Measurements from ENCODE around the gene TMOD3. TPM values are rescaled to one million over a fixed set of nuclear protein-coding genes. Genes with fewer than 3 reads are reported as not detected.

The TMOD3 gene
- polyA plus RNA-seq, 1 donor, result 15.6 TPM

DNA sequence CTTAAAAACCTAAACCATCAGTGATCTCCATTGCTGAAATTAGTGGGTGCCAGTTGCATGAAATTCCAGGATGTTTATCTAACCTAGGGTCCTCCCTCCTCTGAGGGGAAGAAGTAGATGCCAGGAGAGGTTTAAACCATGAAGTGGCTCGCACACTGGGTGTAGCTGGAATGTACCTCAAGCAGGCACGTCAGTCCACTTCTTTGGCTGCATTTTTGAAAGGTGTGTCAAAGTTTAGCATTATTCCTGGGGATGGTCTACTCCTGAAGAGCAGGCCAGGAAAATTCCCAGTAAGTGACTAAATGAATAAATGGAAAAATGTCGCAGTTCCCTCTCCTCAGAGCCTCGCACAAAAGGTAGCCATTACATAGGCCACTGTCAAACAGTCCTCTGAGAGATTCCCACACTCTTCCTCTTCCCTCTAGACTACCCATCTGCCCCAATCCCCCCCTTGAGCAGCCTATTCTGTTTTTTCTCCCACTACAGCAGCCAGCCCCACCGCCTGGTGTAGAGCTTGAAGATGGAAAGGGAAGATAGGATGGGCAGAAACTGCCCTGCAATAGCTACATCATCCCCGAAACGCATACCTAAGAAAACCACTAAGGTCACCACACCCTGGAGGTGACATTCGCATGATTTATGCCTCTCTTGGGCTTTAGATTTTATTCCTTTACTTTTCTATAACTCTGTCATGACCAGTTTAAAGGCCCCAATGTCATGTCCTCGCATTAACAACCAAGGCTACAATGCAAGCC, 655 bp upstream of the TMOD3 start:
- DNase-seq, result no peak

DNA sequence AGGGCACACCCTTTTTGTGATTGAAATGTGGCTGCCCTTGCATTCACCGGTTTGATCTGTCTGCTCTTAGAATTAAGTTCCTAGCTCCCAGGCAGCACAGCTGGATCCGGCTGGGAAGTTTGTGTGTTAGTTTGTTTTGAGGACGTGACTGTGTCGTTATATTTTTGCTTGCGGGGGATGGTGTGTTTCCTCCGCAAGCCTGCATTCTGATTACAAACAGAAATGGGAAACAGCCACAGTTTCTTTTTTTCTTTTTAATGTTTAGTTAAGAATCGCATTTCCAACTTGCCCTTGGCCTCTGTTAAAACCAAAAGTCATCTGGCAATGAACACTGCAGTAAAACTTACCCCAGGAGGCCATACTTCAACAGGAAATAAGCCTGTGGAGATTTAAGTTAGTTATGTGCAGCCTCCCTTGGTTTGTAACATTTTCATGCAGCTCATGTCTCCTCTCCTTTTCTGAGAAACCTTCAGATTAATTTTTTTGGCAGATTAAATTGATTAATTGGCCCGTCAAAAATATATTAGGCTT, 888 bp downstream of the TMOD3 start:
- DNase-seq, result peak; percentile 35

DNA sequence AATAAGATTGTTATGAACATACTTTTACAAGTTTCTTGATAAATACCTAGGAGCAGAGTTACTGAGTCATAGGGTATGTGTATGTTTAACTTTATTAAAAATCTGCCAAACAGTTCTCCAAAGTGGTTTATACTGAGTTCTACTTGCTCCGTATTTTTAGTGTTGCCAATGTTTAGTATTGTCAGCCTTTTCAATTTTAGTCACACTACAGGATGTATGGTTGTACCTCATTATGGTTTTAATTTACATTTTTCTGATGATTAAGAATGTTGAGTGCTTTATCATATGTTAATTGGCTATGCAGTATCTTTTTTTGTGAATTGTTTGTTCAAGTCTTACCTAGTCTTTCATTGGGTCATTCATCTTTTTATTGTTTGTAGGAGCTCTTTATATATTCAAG, 4.3 kb downstream of the TMOD3 start:
- no peak for DNase-seq

DNA sequence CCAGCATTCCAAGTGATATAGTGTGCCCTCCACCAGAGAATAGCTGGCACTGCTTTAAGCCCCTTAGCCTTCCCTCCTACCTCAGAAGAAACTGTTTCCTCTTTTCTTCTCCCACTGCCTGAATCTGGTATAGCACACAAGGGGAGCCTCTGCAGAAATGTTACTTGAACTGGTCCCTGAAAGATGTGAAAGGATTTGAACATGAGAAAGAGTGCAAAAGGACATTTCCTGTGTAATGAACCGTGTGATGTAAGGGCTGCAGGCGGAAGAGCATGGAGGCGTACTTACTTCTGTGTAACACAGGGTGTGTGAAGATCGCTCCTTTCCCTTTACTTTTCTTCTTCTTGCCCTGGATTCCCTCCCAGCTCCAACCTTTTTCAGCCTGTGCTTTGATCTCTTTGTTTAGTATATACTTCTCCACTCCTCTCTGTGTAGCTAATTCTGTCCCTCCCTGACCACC, 8.4 kb downstream of the TMOD3 start:
- no peak for DNase-seq

DNA sequence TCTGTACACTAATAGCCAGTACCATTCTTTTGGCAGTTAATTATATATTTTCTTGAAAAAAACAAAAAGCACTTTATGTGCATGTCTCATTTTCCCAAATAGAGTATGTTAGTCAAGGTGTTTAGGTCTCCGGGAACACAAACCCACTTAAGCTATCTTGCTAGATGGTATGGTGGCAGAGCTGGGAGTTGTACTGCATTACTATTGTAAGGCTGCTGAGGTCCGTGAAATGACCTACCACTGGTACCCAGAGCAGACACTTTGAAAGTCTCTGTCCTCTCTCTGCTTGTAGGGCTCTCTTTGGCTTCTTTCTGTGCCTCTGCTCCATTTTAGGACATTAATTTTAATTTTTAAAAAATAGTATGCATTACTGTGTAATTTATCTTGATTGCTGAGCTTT, 8.8 kb downstream of the TMOD3 start:
- no peak for DNase-seq

DNA sequence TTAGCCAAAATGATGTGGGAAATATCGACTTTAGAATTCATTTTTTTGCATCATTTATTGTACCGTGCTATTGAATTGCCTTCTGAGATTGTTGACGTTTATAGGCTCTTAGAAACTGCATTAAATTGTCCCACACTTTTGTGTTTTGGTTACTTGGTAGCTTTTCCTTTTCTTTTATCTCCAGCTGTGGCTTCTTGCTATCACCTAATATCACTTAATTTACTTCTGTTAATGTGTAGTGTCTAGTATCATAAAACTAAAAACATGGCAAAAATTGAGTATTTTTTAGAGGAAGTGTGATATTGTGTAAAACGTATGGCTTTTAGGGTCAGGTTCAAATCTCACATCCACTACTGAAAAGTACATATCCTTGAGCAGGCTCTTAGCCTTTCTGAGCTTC, 11.2 kb downstream of the TMOD3 start:
- no peak for DNase-seq

DNA sequence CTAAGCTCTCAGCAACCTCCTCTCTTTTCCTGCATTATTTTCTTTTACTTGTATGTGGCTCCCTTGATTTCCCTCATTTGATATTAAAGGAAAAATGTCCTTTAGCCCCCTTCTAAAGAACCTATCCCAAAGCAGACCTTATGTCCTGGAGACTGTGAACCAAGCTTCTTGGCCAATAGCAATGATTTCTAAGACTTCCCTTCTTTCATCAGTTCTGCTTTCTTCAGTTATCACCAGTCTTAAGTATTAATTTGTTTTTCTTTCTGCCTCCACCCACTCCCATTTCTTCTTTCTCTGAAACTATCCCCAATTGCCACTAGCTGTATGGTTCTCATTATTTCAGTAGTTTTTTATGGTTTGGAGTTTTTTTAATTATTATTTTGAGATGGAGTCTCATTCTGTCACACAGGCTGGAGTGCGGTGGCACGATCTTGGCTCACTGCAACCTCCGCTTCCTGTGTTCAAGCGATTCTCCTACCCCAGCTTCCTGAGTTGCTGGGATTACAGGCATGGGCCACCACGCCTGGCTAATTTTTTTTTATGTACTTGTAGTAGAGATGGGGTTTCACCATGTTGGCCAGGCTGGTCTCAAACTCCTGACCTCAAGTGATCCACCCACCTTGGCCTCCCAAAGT, 12.1 kb downstream of the TMOD3 start:
- DNase-seq, result no peak

DNA sequence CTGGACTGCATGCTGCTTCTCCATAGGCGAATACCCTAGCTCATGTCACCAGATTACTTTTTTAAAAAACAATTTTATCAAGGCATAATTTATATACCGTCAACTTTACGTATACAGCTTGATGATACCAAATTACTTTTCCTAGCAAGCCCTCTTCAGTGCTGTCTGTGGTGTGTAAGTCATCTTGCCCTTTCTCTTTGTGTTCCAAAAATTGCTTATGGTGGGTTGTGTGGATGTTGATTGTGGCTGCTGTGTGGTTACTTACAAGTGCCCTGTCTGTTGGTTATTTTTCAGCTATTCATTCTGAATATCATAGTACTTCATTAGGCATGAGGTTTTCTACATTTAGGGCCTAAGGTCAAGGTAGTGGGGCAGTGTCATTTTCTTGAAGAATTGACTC, 12.8 kb downstream of the TMOD3 start:
- no peak for DNase-seq

DNA sequence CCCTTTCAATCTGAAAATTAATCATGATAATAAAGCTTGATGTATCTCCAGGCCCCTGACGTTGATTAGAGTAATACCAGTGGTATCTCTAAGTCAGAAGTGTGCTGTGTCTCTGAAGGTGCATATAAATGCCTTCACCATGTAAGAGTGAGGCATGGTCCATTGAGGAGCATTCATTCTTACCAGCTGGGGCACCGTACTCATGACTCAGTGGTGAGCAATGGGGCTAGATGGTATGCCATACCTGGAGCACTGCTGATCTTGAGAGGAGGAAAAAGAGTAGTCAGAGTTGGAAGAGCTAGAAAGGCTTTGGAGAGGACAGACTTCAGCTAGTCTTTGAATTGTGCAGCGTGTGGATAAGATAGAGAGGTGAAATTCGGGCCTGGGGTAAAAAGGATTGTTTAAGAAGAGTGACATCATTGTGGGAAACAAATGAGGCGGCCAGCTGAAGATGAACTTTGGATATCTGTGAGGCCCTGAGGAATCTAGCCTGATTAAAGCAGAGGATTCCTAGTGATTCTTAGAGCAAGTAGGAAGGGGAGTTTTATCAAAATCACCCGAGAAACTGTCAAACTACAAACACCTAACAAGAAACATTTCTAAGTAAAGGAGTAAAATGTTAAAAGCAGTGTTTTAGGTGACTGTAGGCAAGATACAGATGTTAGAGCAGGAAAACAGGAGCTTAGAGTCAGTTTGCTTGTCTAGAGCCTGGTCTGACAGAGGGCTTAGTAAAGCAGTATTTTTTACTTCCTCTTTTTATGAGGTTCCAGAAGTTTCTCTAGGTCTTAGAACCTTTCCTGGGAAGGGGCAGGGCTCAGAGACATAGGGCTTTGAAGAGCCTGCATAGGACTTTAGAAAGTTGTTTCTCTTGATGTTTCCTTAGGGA, 13.6 kb downstream of the TMOD3 start:
- DNase-seq, result no peak

DNA sequence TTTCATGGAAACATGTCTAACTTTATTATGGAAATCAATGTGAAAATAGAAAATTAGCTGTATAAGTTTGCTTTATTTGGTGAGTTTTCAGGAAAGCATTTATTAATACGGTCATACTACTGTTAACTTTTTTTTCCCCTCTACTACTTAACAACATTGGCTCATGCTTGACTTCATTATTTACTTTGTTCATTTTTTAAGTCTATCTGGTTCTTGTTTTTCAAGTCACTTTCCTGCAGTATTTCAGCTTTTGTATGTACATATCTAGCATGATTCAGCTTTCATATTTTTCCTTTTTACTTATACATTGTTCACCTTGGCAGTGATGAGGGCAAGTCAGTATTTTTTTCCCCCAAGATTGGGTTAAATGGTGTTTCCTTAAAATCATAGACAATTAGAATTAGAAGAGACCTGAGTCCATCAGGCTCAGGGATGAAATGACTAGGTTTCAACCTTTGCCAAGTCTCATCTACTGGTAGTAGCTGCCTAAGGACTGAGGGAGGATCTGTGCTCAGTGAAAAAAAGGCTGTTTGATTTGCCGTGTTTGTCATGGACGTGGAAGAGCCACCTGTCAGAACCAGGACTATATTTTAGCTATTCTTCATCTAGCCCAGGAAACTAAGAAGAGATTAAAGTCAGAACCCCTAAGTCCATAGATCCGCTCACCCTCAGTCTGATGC, 15.4 kb downstream of the TMOD3 start:
- DNase-seq, result no peak

DNA sequence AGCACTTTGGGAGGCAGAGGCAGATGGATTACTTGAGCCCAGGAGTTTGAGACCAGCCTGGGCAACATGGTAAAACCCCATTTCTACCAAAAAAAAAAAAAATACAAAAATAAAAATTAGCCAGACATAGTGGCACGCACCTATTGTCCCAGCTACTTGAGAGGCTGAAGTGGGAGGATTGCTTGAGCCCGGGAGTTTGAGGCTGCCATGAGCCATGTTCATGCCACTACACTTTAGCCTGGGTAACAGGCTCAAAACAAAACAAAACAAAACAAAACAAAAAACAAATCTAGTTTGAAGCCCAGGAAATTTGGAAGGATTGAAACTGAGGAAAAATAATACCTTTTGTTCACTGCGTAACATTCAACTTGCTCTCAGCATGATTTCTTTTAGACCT, 16.6 kb downstream of the TMOD3 start:
- no peak for DNase-seq

DNA sequence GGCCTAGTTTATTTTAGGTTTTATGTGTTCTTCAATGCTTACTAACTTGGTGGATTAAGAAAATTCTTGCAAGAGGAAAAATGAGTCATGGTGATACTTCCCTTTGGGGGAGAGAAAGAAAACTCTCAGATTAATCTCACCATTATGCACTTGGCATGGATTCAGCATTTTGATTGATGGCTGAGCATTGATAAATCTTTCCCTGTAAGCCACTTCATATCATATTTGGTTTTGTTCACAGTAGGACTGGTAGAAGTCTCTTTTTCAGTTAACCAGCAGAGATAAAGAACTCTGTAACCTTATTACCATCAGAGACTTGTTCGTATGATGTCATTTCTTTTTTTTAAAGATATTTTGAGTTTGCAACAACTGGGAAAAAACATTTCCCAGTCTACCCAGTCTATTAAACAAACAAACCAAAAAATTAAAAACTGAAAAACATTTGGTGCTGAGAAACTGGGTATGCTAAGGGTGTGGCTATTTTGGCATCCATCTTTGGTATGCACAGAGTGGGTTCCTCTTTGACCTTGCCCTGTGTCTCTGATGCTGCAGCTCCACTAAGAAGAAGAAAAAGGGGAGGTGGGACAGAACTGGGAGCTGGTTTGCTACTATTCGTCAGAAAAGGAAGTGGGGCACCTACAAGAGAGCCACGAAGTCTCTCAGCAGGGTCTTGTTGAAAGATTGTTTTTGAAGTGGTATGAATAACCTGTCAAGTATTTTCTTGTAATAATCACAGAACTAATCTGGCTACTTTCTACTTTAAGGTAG, 17.2 kb downstream of the TMOD3 start:
- DNase-seq, result no peak

DNA sequence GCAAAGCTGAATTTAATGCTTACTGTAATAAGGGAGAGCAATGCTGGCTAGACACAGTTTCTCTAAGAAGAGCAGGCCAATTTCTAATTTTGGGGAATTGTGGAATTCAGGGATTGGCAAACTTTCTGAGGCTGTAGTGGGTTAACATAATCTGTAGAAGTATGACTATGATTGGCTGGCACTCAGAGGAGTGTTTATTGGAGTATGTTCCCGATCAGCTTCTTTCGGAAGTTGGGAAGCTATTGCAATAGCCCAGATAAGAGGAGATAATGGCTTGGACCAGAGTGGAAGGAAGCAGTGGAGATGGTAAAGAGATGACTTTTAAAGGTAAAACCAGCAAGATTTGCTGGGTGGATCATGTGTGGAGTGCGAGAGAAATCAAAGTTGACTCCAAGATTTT, 19.4 kb downstream of the TMOD3 start:
- no peak for DNase-seq

DNA sequence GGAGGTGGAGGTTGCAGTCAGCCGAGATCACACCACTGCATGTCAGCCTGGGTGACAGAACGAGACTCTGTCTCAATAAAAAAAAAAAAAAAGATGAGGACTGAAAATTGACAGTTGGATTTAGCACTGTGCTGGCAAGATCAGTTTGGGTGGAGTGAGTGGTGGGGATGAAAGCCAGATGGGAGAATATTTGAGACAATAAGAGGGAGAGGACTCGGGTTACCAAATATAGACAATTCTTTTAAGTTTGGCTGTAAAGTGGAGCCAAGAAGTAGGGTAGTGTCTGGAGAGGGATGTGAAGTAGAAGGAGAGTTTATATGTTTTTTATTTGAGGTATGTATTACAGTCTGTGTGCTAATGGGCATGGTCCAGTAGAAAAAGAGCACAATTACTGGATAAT, 20.4 kb downstream of the TMOD3 start:
- no peak for DNase-seq

DNA sequence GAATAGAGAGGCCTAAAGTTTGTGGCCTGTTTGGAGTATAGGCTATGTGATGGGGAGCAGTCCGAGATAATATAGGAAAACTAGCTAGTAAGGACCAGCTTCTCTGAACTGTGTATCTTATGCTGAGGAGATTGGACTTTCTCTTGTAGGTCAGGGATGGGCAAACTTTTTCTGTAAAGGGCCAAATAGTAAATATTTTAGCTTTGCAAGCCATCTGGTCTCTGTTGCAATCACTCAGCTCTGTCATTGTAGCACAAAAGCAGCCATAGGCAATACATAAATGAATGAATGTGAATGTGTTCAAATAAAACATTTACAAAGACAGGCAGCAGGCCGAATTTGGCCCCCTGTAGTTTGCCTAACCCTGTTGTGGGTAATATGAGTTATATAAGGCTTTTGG, 24.5 kb downstream of the TMOD3 start:
- DNase-seq, result no peak

DNA sequence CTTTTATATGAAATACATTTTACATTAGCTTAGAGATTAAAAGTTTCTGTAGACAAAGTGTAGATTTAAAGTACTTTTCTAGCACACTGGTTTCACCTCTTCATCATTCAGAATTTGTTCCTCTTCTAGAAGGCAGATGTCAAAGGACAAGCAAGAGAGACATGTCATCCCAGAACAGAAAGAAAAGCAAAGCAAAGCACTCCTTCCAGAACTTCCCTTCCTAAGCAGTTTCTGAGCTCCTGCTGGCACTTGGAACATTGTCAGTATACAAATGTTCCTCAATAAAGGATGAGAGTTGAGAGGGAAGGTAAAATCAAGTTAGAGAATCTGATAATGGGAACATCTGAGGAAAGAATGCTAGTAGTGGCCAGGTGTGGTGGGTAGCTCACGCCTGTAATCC, 26.2 kb downstream of the TMOD3 start:
- no peak for DNase-seq

DNA sequence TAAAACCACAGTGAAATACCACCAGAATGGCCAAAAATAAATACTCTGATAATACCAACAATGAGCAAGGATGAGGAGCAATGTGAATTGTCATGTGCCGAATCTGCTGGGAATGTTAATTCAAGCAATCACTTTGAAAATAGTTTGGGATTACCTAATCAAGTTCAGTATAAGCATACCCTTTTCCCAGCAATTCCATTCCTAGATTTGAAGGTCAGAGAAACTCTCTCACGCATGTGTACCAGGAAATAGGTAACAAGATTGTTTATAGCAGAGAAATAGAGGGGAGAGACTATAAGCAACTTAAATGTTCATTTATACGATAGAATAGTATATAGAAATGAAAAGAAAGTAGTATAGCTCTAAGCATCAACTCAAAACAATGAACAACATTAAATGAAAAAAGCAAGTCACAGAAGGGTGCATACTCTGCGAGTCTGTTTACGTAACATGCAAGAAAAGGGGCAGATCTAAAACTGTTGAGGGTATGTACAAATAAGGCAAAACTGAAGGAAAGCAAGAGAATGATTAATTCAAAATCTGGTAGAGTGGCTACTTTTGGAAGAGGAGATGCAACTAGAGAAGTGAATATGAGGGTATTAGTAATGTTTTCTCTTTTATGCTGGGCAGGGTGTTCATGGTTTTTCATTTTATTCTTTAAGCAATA, 27.4 kb downstream of the TMOD3 start:
- no peak for DNase-seq

DNA sequence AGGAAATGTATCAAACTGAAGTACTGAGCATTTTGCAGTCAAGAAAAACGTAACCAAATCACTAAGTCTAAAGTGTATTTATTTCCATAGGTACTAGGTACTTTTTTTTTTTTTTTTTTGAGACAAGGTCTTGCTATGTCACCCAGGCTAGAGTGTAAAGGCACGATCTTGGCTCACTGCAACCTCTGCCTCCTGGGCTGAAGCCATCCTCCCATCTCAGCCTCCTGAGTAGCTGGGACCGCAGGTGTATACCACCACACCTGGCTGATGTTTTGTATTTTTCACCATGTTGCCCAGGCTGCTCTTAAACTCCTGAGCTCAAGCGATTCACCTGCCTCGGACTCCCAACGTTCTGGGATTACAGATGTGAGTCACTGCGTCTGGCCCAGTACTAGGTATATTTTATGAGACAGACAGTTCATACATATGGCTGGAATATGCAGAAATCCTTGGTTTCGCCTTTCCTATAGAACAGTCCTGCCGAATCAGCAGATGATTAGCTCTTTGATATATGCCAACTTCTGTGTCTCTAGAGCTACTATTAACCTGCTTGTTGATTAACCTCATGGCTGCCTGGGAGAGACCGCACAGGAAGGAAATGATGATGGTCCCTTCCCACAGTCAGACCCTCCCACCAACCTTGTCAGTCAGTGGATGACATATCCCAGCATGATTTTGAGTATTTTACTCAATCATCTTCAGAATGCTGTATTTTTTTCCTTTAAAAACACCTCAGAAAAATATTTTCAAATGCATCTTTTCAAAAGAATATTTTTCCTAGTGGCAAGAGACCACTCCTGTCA, 32.3 kb downstream of the TMOD3 start:
- no peak for DNase-seq

DNA sequence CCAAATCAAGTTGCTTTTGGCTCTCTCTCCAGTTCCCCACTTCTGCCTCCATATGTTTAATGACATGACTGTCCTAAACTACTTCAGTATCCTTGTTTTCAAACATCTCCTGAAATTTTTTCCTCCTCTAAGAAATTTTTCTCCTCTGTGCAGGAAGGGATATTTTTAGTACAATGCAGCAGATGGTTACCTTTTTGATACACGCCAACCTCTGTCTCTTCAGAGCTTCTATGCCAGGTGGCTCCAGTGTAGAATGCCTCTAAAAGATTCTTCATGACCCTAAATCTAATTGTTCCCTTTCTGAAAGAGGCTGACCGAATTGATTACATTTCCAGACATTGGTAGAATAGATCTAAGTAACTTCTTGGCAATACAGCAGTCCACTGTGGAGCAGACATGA, 33.7 kb downstream of the TMOD3 start:
- DNase-seq, result no peak

DNA sequence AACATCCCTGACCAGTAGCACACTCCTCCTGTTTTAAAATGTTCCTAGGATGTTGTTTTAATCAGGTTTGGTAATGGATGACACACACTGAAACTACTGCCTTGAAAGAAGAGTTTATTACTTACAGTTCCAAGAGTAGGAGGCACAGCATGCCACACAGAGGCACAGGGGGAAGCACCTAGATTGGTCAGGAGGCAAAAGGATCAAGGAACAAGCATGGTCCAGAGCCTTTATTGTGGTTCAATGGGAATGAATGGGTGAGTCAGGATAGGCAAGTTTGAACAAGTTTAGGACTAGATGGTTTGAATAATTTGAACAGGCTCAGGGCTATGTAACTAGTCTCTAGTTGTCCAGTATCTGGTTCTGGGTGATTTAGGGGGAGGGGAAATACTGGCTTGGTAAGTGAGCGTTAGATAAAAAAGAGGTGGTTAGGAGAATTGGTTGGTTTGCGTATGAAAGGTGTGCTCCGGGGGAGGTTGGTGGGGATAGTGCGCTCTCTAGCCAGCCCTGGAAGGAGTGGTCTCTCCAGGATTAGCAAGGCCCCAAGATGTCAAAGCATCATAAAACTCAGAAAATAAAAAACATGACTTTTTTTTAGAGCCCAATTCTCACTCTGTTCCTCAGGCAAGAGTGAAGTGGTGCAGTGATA, 35.1 kb downstream of the TMOD3 start:
- DNase-seq, result no peak
